Gastrocnemius medialis (tissue), 4 donors: Measurements from ENCODE around the gene TACR1. TPM values are rescaled to one million over a fixed set of nuclear protein-coding genes. Genes with fewer than 3 reads are reported as not detected.

Experiments
- ATAC-seq, 2 donors: fragments of 150-250 bp; one replicate each; pipeline ENCODE4 v1.9.1; 2016
- DNase-seq, 2 donors: peaks; one replicate each; pipeline ENCODE4 v3.0.0-alpha.2; 2019
- H3K27ac ChIP-seq, 4 donors: fragments of 200-600 bp; sonication (generic); 1 replicate in 1 of 4; 2 replicates in 3 of 4; pipeline ENCODE4 v1.5.1; 2016 to 2018; ENCODE audit warnings: mild to moderate bottlenecking in 2 of 4, moderate library complexity in 1 of 4
- H3K27me3 ChIP-seq, 3 donors: fragments of 200-600 bp; sonication (generic) in 2 of 3; 1 replicate in 1 of 3; 2 replicates in 2 of 3; pipeline versions ENCODE4 v1.5.1 to v1.6.0; 2016 to 2019; ENCODE audit warnings: mild to moderate bottlenecking in 1 of 3, moderate library complexity in 1 of 3
- H3K36me3 ChIP-seq, 2 donors: fragments of 200-600 bp; sonication (generic) in 1 of 2; one replicate each; pipeline ENCODE4 v1.5.1; 2017 to 2018
- H3K4me1 ChIP-seq, 2 donors: fragments of 200-600 bp; sonication (generic) in 1 of 2; one replicate each; pipeline ENCODE4 v1.5.1; 2016 to 2017; ENCODE audit warnings: mild to moderate bottlenecking in 2 of 2
- H3K4me3 ChIP-seq, 4 donors: fragments of 200-600 bp; sonication (generic) in 3 of 4; 1 replicate in 1 of 4; 2 replicates in 3 of 4; pipeline ENCODE4 v1.5.1; 2016 to 2019; ENCODE audit warnings: mild to moderate bottlenecking in 2 of 4
- H3K9me3 ChIP-seq, 3 donors: fragments of 200-600 bp; sonication (generic) in 2 of 3; 1 replicate in 1 of 3; 2 replicates in 2 of 3; pipeline ENCODE4 v1.5.1; 2016 to 2019
- POLR2A ChIP-seq, 2 donors: fragments of 450-650 bp; IDR thresholded peaks; one replicate each; pipeline ENCODE4 v1.6.1; 2017; ENCODE audit warnings: antibody characterized with exemption in 2 of 2, mild to moderate bottlenecking in 2 of 2, moderate library complexity in 2 of 2
- in situ Hi-C, 4 donors: fragments of 200-750 bp; cut with MboI; loops; one replicate each; pipeline versions ENCODE4 v1.15.0 to v1.8.0; 2017; ENCODE audit warnings: low sequenced_read_pairs in 4 of 4
- intact Hi-C: fragments of 100-400 bp; cut with DNase I; formaldehyde crosslinking; loops from one replicate; pipeline ENCODE4 v1.15.1; 2023; ENCODE audit warnings: low total_unique reads
- total RNA-seq, 4 donors: library from RNA; depleted of rRNA; stranded (reverse); fragments of >200 nt; gene quantifications; one replicate each; pipeline versions ENCODE4 v1.1.0 to v1.2.3, GENCODE V29; 2016
- TF ChIP-seq, protein P1 (sequence below), 5 experiments: fragments of 450-650 bp in 3 of 5; fragments of 200-600 bp in 2 of 5; sonication (generic) in 2 of 5; IDR thresholded peaks in 4 of 5; conservative IDR thresholded peaks in 1 of 5; 1 replicate in 4 of 5; 2 replicates in 1 of 5; pipeline ENCODE4 v1.5.1; 2016 to 2019; ENCODE audit warnings: antibody characterized with exemption in 5 of 5, mild to moderate bottlenecking in 3 of 5, moderate library complexity in 3 of 5

TACR1 gene
- total RNA-seq, 4 donors from 2014 or later: 0.07 to 0.42 (median 0.19) TPM

DNA sequence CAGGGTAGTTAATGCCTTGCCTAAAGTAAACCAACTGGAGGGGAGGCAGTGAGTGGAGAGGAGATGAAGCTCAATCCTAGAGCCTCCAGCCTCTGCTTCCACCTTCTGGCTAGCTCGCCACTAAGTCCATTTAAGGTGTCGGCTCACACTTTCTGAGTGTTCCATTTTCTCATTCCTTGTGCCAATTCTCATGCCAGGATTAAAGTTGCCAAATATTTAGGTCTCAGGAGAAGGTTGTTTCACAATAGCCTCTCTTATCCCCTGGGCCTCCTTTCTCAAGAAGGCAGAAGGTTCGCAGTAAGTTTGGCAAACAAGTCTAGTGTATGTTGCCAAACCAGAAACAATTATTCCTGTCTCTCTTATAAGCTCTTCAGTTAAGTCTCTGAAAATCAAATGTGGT, 57.2 kb downstream of the TACR1 start:
- DNase-seq (no peak), ATAC-seq (no peak)
- intact Hi-C loops (no loop called here), in situ Hi-C loops (no loop called here)
- Histone ChIP-seq H3K4me1 (no peaks in the 10 kb centered on the region), H3K4me3 (no peak overlapping the region), H3K27ac (no peak overlapping the region), H3K9me3 (no peaks in the 10 kb centered on the region), H3K36me3 (no peaks in the 10 kb centered on the region), H3K27me3 (no peaks in the 10 kb centered on the region)
- TF ChIP-seq, protein P1, sequence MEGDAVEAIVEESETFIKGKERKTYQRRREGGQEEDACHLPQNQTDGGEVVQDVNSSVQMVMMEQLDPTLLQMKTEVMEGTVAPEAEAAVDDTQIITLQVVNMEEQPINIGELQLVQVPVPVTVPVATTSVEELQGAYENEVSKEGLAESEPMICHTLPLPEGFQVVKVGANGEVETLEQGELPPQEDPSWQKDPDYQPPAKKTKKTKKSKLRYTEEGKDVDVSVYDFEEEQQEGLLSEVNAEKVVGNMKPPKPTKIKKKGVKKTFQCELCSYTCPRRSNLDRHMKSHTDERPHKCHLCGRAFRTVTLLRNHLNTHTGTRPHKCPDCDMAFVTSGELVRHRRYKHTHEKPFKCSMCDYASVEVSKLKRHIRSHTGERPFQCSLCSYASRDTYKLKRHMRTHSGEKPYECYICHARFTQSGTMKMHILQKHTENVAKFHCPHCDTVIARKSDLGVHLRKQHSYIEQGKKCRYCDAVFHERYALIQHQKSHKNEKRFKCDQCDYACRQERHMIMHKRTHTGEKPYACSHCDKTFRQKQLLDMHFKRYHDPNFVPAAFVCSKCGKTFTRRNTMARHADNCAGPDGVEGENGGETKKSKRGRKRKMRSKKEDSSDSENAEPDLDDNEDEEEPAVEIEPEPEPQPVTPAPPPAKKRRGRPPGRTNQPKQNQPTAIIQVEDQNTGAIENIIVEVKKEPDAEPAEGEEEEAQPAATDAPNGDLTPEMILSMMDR (IDR thresholded peaks at IDR 0.05 in 4 of 5, conservative IDR thresholded peaks at IDR 0.05 in 1 of 5): no peak
- no peak for TF ChIP-seq POLR2A (IDR thresholded peaks at IDR 0.05)

GRCh38 chr2:75140288-75140687, 59.0 kb downstream of the TACR1 start:
- ATAC-seq: no peak
- Histone ChIP-seq H3K27ac (no peak overlapping the region), H3K9me3 (no peaks in the 10 kb centered on the region), H3K36me3 (no peaks in the 10 kb centered on the region), H3K27me3 (no peaks in the 10 kb centered on the region), H3K4me3 (no peak overlapping the region), H3K4me1 (no peaks in the 10 kb centered on the region)
- no peak for DNase-seq
- in situ Hi-C loops (no loop called here), intact Hi-C loops (no loop called here)
- no peak for TF ChIP-seq POLR2A (IDR thresholded peaks at IDR 0.05)
- TF ChIP-seq, protein P1 (IDR thresholded peaks at IDR 0.05 in 4 of 5, conservative IDR thresholded peaks at IDR 0.05 in 1 of 5): no peak

- no peak overlapping the region for H3K27ac ChIP-seq
- DNase-seq (no peak), ATAC-seq (no peak)
- no peaks in the 10 kb centered on the region for H3K27me3 ChIP-seq
- H3K4me3 ChIP-seq: no peak overlapping the region
- in situ Hi-C loops: no loop called here
- TF ChIP-seq, protein P1 (IDR thresholded peaks at IDR 0.05 in 4 of 5, conservative IDR thresholded peaks at IDR 0.05 in 1 of 5): no peak
- TF ChIP-seq POLR2A (IDR thresholded peaks at IDR 0.05): no peak
- no peaks in the 10 kb centered on the region for H3K9me3 ChIP-seq
- H3K4me1 ChIP-seq: no peaks in the 10 kb centered on the region
- intact Hi-C loops: no loop called here
- H3K36me3 ChIP-seq: no peaks in the 10 kb centered on the region
Observed at GRCh38 chr2:75139171-75139570, 60.1 kb downstream of the TACR1 start.

DNA sequence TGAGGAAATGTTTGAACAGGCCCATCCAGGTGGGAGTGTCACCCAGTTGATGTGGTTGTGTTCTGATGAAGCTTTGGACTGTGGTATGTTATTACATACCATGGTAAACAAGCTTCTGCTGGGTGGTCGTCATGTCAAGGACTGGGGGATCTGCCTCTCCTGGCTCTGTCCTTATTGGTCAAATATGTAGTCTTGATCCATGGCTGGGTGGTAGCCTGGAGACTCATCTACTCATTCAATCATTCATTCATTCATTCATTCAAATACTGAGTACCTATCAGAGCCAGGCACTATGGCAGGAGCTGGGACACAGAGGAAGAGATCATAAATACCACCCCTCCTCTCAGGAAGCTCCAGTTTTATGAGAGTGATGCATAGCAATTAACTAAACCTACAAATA, 60.8 kb downstream of the TACR1 start:
- in situ Hi-C loops: no loop called here

More for the DNA sequence above, 60.8 kb downstream of the TACR1 start:
- Histone ChIP-seq H3K4me1 (no peaks in the 10 kb centered on the region), H3K36me3 (no peaks in the 10 kb centered on the region), H3K9me3 (no peaks in the 10 kb centered on the region), H3K27me3 (no peaks in the 10 kb centered on the region), H3K27ac (no peak overlapping the region), H3K4me3 (no peak overlapping the region)
- DNase-seq (no peak), ATAC-seq (no peak)
- intact Hi-C loops: no loop called here
- no peak for TF ChIP-seq POLR2A (IDR thresholded peaks at IDR 0.05)
- TF ChIP-seq, protein P1 (IDR thresholded peaks at IDR 0.05 in 4 of 5, conservative IDR thresholded peaks at IDR 0.05 in 1 of 5): no peak
